Osteoblast (primary cell): ENCODE data around the gene AMBRA1. TPM values are rescaled to one million over a fixed set of nuclear protein-coding genes. Genes with fewer than 3 reads are reported as not detected.

Experiments
- DNase-seq: peaks from one replicate; pipeline ENCODE4 v3.0.0; 2011; ENCODE audit warnings: low spot score, mixed read lengths; ENCODE audit not compliant: insufficient read length; ENCODE audit errors: missing footprints
- H2AFZ ChIP-seq: 2 replicates; pipeline ENCODE4 v1.6.0; 2011; ENCODE audit warnings: mild to moderate bottlenecking, low read length
- H3K27ac ChIP-seq: 2 replicates; pipeline ENCODE4 v1.5.1; 2011; ENCODE audit warnings: mild to moderate bottlenecking, low read depth, low read length, moderate library complexity
- H3K27me3 ChIP-seq: 2 replicates; pipeline ENCODE4 v1.6.0; 2012; ENCODE audit warnings: mild to moderate bottlenecking, control low read depth, inconsistent platforms, low read length, moderate library complexity; ENCODE audit not compliant: insufficient read depth
- H3K36me3 ChIP-seq: 2 replicates; pipeline ENCODE4 v1.5.1; 2011; ENCODE audit warnings: mild to moderate bottlenecking, low read length, control low read depth, moderate library complexity; ENCODE audit not compliant: insufficient read depth
- H3K4me1 ChIP-seq: 2 replicates; pipeline ENCODE4 v1.5.1; 2011; ENCODE audit warnings: mild to moderate bottlenecking, low read length, control low read depth, moderate library complexity; ENCODE audit not compliant: insufficient read depth
- H3K4me2 ChIP-seq: 2 replicates; pipeline ENCODE4 v1.6.0; 2011; ENCODE audit warnings: mild to moderate bottlenecking, low read length; ENCODE audit not compliant: insufficient read depth
- H3K4me3 ChIP-seq: fragments of 200-600 bp; sonication (generic); 3 replicates; pipeline ENCODE4 v1.5.1; 2012; ENCODE audit warnings: mild to moderate bottlenecking, low read length, inconsistent platforms; ENCODE audit not compliant: insufficient read depth
- H3K79me2 ChIP-seq: 2 replicates; pipeline ENCODE4 v1.6.0; 2012; ENCODE audit warnings: mild to moderate bottlenecking, low read length, control low read depth, inconsistent platforms; ENCODE audit not compliant: insufficient read depth
- H3K9me3 ChIP-seq: 2 replicates; pipeline ENCODE4 v1.5.1; 2011; ENCODE audit warnings: low read depth, low read length, control low read depth
- H4K20me1 ChIP-seq: 2 replicates; pipeline ENCODE4 v1.6.0; 2012; ENCODE audit warnings: mild to moderate bottlenecking, low read length, control low read depth; ENCODE audit not compliant: insufficient read depth
- CTCF ChIP-seq: IDR thresholded peaks from 2 replicates; pipeline ENCODE4 v1.5.1; 2011; ENCODE audit warnings: mild to moderate bottlenecking, low read depth, low read length, moderate library complexity; ENCODE audit errors: extremely low read depth
- total RNA-seq: library from RNA; depleted of rRNA; stranded (reverse); fragments of >200 nt; gene quantifications from 2 replicates; pipeline ENCODE4 v1.2.3, GENCODE V29; 2012

The AMBRA1 gene
- total RNA-seq, 1 donor: 29.7 TPM

- Histone ChIP-seq H3K27me3 (no peaks in the 10 kb centered on the region), H3K27ac (no peak overlapping the region), H4K20me1 (peaks cover 4% of the 10 kb centered on the region), H3K4me1 (no peaks in the 10 kb centered on the region), H3K4me3 (no peak overlapping the region), H3K36me3 (peaks cover 22% of the 10 kb centered on the region), H3K79me2 (peaks cover 5% of the 10 kb centered on the region), H3K4me2 (no peak overlapping the region), H3K9me3 (no peaks in the 10 kb centered on the region), H2AFZ (no peak overlapping the region)
- no peak for DNase-seq
- TF ChIP-seq CTCF: no peak
Measured at GRCh38 chr11:46633291-46634217, 39.7 kb upstream of the AMBRA1 start.

GRCh38 chr11:46632502-46632901 lies 38.7 kb upstream of the AMBRA1 start:
- no peaks in the 10 kb centered on the region for H3K27me3 ChIP-seq
- H3K9me3 ChIP-seq: no peaks in the 10 kb centered on the region
- H3K36me3 ChIP-seq: peaks cover 22% of the 10 kb centered on the region
- H3K4me2 ChIP-seq: no peak overlapping the region
- H3K79me2 ChIP-seq: peaks cover 7% of the 10 kb centered on the region
- no peak overlapping the region for H2AFZ ChIP-seq
- H4K20me1 ChIP-seq: peaks cover 4% of the 10 kb centered on the region
- H3K4me3 ChIP-seq: no peak overlapping the region
- no peaks in the 10 kb centered on the region for H3K4me1 ChIP-seq
- no peak overlapping the region for H3K27ac ChIP-seq
- no peak for DNase-seq
- no peak for TF ChIP-seq CTCF

- Histone ChIP-seq H3K27ac (no peak overlapping the region), H3K9me3 (no peaks in the 10 kb centered on the region), H3K4me2 (no peak overlapping the region), H3K4me1 (no peaks in the 10 kb centered on the region), H3K4me3 (no peak overlapping the region), H3K36me3 (peaks cover 22% of the 10 kb centered on the region), H4K20me1 (peaks cover 2% of the 10 kb centered on the region), H3K79me2 (peaks cover 5% of the 10 kb centered on the region), H2AFZ (no peak overlapping the region), H3K27me3 (no peaks in the 10 kb centered on the region)
- DNase-seq: no peak
- no peak for TF ChIP-seq CTCF
Measured at GRCh38 chr11:46631676-46632075, 37.9 kb upstream of the AMBRA1 start.

GRCh38 chr11:46630237-46630636 lies 36.4 kb upstream of the AMBRA1 start:
- H2AFZ ChIP-seq: no peak overlapping the region
- no peaks in the 10 kb centered on the region for H3K4me1 ChIP-seq
- DNase-seq: no peak
- H3K4me2 ChIP-seq: no peak overlapping the region
- H3K9me3 ChIP-seq: no peaks in the 10 kb centered on the region
- H3K4me3 ChIP-seq: no peak overlapping the region
- no peaks in the 10 kb centered on the region for H4K20me1 ChIP-seq
- TF ChIP-seq CTCF: no peak
- no peaks in the 10 kb centered on the region for H3K27me3 ChIP-seq
- H3K27ac ChIP-seq: no peak overlapping the region
- H3K79me2 ChIP-seq: peaks cover 14% of the 10 kb centered on the region
- peaks cover 28% of the 10 kb centered on the region for H3K36me3 ChIP-seq
